Gastrocnemius medialis (tissue), 4 donors: ENCODE results near the gene SH3PXD2B. TPM values are rescaled to one million over a fixed set of nuclear protein-coding genes. Genes with fewer than 3 reads are reported as not detected.
"Not testable (repeated sequence)": the region's sequence is repeated elsewhere in the genome, so short reads cannot be mapped to it uniquely, and the experiment has no call there.

Experiments
- ATAC-seq, 2 donors: fragments of 150-250 bp; one replicate each; pipeline ENCODE4 v1.9.1; 2016
- DNase-seq, 2 donors: peaks; one replicate each; pipeline ENCODE4 v3.0.0-alpha.2; 2019
- H3K27ac ChIP-seq, 4 donors: fragments of 200-600 bp; sonication (generic); 1 replicate in 1 of 4; 2 replicates in 3 of 4; pipeline ENCODE4 v1.5.1; 2016 to 2018; ENCODE audit warnings: mild to moderate bottlenecking in 2 of 4, moderate library complexity in 1 of 4
- H3K27me3 ChIP-seq, 3 donors: fragments of 200-600 bp; sonication (generic) in 2 of 3; 1 replicate in 1 of 3; 2 replicates in 2 of 3; pipeline versions ENCODE4 v1.5.1 to v1.6.0; 2016 to 2019; ENCODE audit warnings: mild to moderate bottlenecking in 1 of 3, moderate library complexity in 1 of 3
- H3K36me3 ChIP-seq, 2 donors: fragments of 200-600 bp; sonication (generic) in 1 of 2; one replicate each; pipeline ENCODE4 v1.5.1; 2017 to 2018
- H3K4me1 ChIP-seq, 2 donors: fragments of 200-600 bp; sonication (generic) in 1 of 2; one replicate each; pipeline ENCODE4 v1.5.1; 2016 to 2017; ENCODE audit warnings: mild to moderate bottlenecking in 2 of 2
- H3K4me3 ChIP-seq, 4 donors: fragments of 200-600 bp; sonication (generic) in 3 of 4; 1 replicate in 1 of 4; 2 replicates in 3 of 4; pipeline ENCODE4 v1.5.1; 2016 to 2019; ENCODE audit warnings: mild to moderate bottlenecking in 2 of 4
- H3K9me3 ChIP-seq, 3 donors: fragments of 200-600 bp; sonication (generic) in 2 of 3; 1 replicate in 1 of 3; 2 replicates in 2 of 3; pipeline ENCODE4 v1.5.1; 2016 to 2019
- POLR2A ChIP-seq, 2 donors: fragments of 450-650 bp; IDR thresholded peaks; one replicate each; pipeline ENCODE4 v1.6.1; 2017; ENCODE audit warnings: antibody characterized with exemption in 2 of 2, mild to moderate bottlenecking in 2 of 2, moderate library complexity in 2 of 2
- in situ Hi-C, 4 donors: fragments of 200-750 bp; cut with MboI; loops; one replicate each; pipeline versions ENCODE4 v1.15.0 to v1.8.0; 2017; ENCODE audit warnings: low sequenced_read_pairs in 4 of 4
- intact Hi-C: fragments of 100-400 bp; cut with DNase I; formaldehyde crosslinking; loops from one replicate; pipeline ENCODE4 v1.15.1; 2023; ENCODE audit warnings: low total_unique reads
- total RNA-seq, 4 donors: library from RNA; depleted of rRNA; stranded (reverse); fragments of >200 nt; gene quantifications; one replicate each; pipeline versions ENCODE4 v1.1.0 to v1.2.3, GENCODE V29; 2016
- TF ChIP-seq, protein P1 (sequence below), 5 experiments: fragments of 450-650 bp in 3 of 5; fragments of 200-600 bp in 2 of 5; sonication (generic) in 2 of 5; IDR thresholded peaks in 4 of 5; conservative IDR thresholded peaks in 1 of 5; 1 replicate in 4 of 5; 2 replicates in 1 of 5; pipeline ENCODE4 v1.5.1; 2016 to 2019; ENCODE audit warnings: antibody characterized with exemption in 5 of 5, mild to moderate bottlenecking in 3 of 5, moderate library complexity in 3 of 5

SH3PXD2B gene
- total RNA-seq, 4 donors from 2014 or later = 2.7 to 10.2 (median 4.2) TPM

DNA sequence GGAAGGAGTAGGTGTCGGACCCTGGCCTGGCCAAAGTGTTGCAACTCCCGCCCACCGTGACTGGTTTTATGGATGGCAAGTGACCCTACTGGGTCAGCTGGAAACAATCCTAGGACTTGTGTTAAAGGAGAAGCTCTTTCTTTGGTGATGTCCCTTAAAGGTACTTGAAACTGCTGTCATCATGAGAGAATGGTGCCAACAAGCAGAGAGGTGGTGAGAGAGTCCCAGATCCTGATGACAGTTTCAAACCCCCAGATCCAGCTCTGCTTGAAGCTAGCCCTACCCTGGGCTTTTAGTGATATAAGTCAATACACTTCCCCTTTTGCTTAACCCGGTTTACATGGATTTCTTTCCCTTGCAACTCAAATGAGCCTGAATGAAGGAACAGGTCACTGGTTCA is 98.3 kb downstream of the SH3PXD2B start:
- H3K4me1 ChIP-seq = no peaks in the 10 kb centered on the region
- intact Hi-C loops (no loop called here), in situ Hi-C loops (no loop called here)
- H3K4me3 ChIP-seq = no peak overlapping the region
- no peaks in the 10 kb centered on the region for H3K27me3 ChIP-seq
- no peak for TF ChIP-seq POLR2A (IDR thresholded peaks at IDR 0.05)
- TF ChIP-seq, protein P1, sequence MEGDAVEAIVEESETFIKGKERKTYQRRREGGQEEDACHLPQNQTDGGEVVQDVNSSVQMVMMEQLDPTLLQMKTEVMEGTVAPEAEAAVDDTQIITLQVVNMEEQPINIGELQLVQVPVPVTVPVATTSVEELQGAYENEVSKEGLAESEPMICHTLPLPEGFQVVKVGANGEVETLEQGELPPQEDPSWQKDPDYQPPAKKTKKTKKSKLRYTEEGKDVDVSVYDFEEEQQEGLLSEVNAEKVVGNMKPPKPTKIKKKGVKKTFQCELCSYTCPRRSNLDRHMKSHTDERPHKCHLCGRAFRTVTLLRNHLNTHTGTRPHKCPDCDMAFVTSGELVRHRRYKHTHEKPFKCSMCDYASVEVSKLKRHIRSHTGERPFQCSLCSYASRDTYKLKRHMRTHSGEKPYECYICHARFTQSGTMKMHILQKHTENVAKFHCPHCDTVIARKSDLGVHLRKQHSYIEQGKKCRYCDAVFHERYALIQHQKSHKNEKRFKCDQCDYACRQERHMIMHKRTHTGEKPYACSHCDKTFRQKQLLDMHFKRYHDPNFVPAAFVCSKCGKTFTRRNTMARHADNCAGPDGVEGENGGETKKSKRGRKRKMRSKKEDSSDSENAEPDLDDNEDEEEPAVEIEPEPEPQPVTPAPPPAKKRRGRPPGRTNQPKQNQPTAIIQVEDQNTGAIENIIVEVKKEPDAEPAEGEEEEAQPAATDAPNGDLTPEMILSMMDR (IDR thresholded peaks at IDR 0.05 in 4 of 5, conservative IDR thresholded peaks at IDR 0.05 in 1 of 5) = no peak
- no peak overlapping the region for H3K27ac ChIP-seq
- no peaks in the 10 kb centered on the region for H3K36me3 ChIP-seq
- ATAC-seq = no peak
- no peaks in the 10 kb centered on the region for H3K9me3 ChIP-seq
- DNase-seq = no peak

DNA sequence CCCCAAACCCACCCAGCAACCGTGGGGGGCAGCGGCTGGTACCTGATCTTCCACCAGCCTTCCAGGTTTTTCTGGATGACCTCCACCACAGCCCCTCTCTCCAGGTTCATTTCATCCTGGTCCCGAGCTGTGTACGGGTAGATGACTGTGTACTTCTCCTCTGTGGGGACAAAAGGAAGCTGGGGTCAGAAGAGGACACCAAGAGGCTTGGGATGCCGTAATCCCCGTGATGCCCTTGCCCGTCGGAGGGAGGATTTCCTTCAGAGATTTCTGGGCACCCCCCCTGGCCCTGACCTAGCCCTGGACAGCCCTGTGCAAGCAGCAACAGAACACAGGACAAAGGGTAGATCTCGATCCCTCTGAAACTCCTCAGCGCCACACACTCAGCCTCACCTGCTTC is 100.5 kb downstream of the SH3PXD2B start:
- Histone ChIP-seq H3K27me3 (no peaks in the 10 kb centered on the region), H3K27ac (no peak overlapping the region), H3K4me3 (no peak overlapping the region), H3K4me1 (no peaks in the 10 kb centered on the region), H3K36me3 (no peaks in the 10 kb centered on the region), H3K9me3 (no peaks in the 10 kb centered on the region)
- TF ChIP-seq POLR2A (IDR thresholded peaks at IDR 0.05) = no peak
- TF ChIP-seq, protein P1 (IDR thresholded peaks at IDR 0.05 in 4 of 5, conservative IDR thresholded peaks at IDR 0.05 in 1 of 5) = no peak
- ATAC-seq (no peak), DNase-seq (no peak)
- intact Hi-C loops = no loop called here
- in situ Hi-C loops = no loop called here

DNA sequence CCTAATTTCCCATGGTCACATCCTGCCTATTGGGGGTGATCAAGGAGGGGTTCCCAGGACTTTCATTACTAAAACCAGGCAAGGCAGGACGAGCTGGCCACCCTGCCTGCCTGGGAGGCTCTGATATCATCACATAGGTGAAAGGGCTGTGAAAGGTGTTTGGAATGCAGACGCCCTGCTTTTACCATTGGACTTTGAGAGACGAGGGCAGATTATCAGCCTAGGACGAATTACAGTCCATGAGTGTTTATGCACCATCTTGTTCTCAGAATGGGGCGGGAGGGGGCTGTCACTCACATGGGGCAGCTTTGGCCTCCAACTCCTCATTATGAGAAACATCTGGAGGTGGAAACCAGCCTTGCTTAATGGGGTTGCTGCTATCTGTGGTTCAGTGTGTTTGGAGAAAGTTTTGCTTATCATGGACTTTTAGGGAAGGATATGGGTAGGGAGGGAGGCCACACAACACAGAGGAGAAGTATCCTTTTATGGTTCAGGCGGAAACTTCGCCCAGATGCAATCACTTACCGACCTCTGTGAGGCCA is 101.0 kb downstream of the SH3PXD2B start:
- Histone ChIP-seq H3K36me3 (no peaks in the 10 kb centered on the region), H3K9me3 (no peaks in the 10 kb centered on the region), H3K27ac (no peak overlapping the region), H3K27me3 (no peaks in the 10 kb centered on the region), H3K4me1 (no peaks in the 10 kb centered on the region), H3K4me3 (no peak overlapping the region)
- ATAC-seq (no peak), DNase-seq (no peak)
- in situ Hi-C loops (no loop called here), intact Hi-C loops (no loop called here)
- TF ChIP-seq, protein P1 (IDR thresholded peaks at IDR 0.05 in 4 of 5, conservative IDR thresholded peaks at IDR 0.05 in 1 of 5) = no peak
- TF ChIP-seq POLR2A (IDR thresholded peaks at IDR 0.05) = no peak

DNA sequence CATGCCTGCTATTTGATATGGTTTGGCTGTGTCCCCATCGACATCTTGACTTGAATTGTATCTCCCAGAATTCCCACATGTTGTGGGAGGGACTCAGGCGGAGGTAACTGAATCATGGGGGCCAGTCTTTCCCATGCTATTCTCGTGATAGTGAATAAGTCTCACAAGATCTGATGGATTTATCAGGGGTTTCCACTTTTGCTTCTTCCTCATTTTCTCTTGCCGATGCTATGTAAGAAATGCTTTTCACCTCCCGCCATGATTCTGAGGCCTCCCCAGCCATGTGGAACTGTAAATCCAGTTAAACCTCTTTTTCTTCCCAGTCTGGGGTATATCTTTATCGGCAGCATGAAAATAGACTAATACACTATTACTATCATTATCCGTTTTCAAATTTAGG is 101.8 kb downstream of the SH3PXD2B start:
- H3K4me1 ChIP-seq, H3K4me3 ChIP-seq, H3K27me3 ChIP-seq, in situ Hi-C loops, H3K36me3 ChIP-seq, intact Hi-C loops, ATAC-seq, DNase-seq, H3K27ac ChIP-seq, H3K9me3 ChIP-seq: not testable (repeated sequence)

DNA sequence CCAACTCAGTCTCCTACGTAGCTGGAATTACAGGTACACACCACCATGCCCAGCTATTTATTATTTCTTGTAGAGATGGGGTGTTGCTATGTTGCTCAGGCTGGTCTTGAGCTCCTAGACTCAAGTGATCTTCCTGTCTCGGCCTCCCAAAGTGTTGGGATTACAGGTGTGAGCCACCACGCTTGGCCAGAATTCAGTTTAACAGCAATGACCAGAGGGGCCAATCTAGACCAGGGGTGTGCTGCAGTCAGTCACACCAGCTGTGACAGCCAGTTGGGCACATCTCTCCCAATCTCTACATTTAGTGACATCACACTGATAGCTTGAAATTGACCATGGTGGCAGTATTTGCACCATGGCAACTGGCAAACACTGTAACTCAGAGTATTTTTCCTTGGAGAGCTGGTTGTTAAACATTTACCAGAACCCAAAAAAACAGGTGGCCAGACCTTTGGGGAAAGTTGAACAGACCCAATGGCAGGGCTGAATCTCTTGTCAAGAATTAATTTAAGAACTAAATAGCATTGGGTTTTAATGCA is 103.0 kb downstream of the SH3PXD2B start:
- no peaks in the 10 kb centered on the region for H3K4me1 ChIP-seq
- no peak for TF ChIP-seq POLR2A (IDR thresholded peaks at IDR 0.05)
- TF ChIP-seq, protein P1 (IDR thresholded peaks at IDR 0.05 in 4 of 5, conservative IDR thresholded peaks at IDR 0.05 in 1 of 5) = no peak
- no peak overlapping the region for H3K27ac ChIP-seq
- no peak overlapping the region for H3K4me3 ChIP-seq
- ATAC-seq (no peak), DNase-seq (no peak)
- no peaks in the 10 kb centered on the region for H3K27me3 ChIP-seq
- no peaks in the 10 kb centered on the region for H3K36me3 ChIP-seq
- no peaks in the 10 kb centered on the region for H3K9me3 ChIP-seq
- in situ Hi-C loops = no loop called here
- intact Hi-C loops = no loop called here
